OCI-LY7 (cell line): ENCODE measurements around the gene EMX2. TPM values are rescaled to one million over a fixed set of nuclear protein-coding genes. Genes with fewer than 3 reads are reported as not detected.

Source experiments
- BruUV-seq: library from RNA; stranded (reverse); fragments of 400-500 nt; replicated peaks from 2 replicates; lab custom pipeline; 2021; lab: Mats Ljungman, UMichigan
- CTCF ChIA-PET: fragments of 300-600 bp; sonication (Branson Sonifier 250); formaldehyde crosslinking; loops from one replicate; lab custom pipeline; 2022; ENCODE audit warnings: antibody characterized with exemption; ENCODE audit not compliant: unreplicated experiment; lab: Charles Lee
- POLR2A ChIA-PET: fragments of 300-600 bp; sonication (Branson Sonifier 250); formaldehyde crosslinking; loops from one replicate; lab custom pipeline; 2022; ENCODE audit warnings: antibody characterized with exemption; lab: Charles Lee
- DNase-seq: peaks from one replicate; pipeline ENCODE4 v3.0.0-alpha.2; 2015; ENCODE audit warnings: low spot score
- H2AFZ ChIP-seq: fragments of 200-600 bp; sonication (generic), shearing (Covaris generic); 2 replicates; pipeline ENCODE4 v1.6.1; 2014; ENCODE audit warnings: mild to moderate bottlenecking, antibody characterized with exemption, low read length, moderate library complexity
- H3K27ac ChIP-seq: fragments of 200-600 bp; sonication (generic); 2 replicates; pipeline ENCODE4 v1.5.1; 2014; ENCODE audit warnings: mixed run types, low read depth, mild to moderate bottlenecking, moderate library complexity, low read length, inconsistent platforms; ENCODE audit not compliant: poor library complexity, severe bottlenecking
- H3K36me3 ChIP-seq: fragments of 200-600 bp; sonication (generic); 2 replicates; pipeline ENCODE4 v1.6.1; 2014; ENCODE audit warnings: mild to moderate bottlenecking, antibody characterized with exemption, low read length, moderate library complexity, mixed read lengths; ENCODE audit not compliant: insufficient read depth
- H3K4me1 ChIP-seq: fragments of 200-600 bp; sonication (generic); 2 replicates; pipeline ENCODE4 v1.5.1; 2014; ENCODE audit warnings: mild to moderate bottlenecking, low read length; ENCODE audit not compliant: insufficient read depth, poor library complexity, severe bottlenecking
- H3K4me2 ChIP-seq: fragments of 200-600 bp; sonication (generic); 2 replicates; pipeline ENCODE4 v1.6.1; 2014; ENCODE audit warnings: mild to moderate bottlenecking, low read length
- H3K4me3 ChIP-seq: fragments of 200-600 bp; sonication (generic); 2 replicates; pipeline ENCODE4 v1.5.1; 2014; ENCODE audit warnings: mild to moderate bottlenecking, low read depth, low read length; ENCODE audit not compliant: poor library complexity, severe bottlenecking
- H3K79me2 ChIP-seq: fragments of 200-600 bp; sonication (generic); 2 replicates; pipeline ENCODE4 v1.6.1; 2016; ENCODE audit warnings: low read depth, mild to moderate bottlenecking, low read length, moderate library complexity, mixed read lengths; ENCODE audit not compliant: insufficient read depth
- H3K9me2 ChIP-seq: fragments of 200-600 bp; sonication (generic); 2 replicates; pipeline ENCODE4 v1.6.1; 2016; ENCODE audit warnings: mild to moderate bottlenecking, low read length, mixed read lengths; ENCODE audit not compliant: insufficient read depth
- H3K9me3 ChIP-seq: fragments of 200-600 bp; sonication (generic); 2 replicates; pipeline ENCODE4 v1.6.1; 2014; ENCODE audit warnings: mild to moderate bottlenecking, mixed run types, low read length, mixed read lengths
- H4K20me1 ChIP-seq: fragments of 200-600 bp; sonication (generic); 2 replicates; pipeline ENCODE4 v1.6.1; 2014; ENCODE audit warnings: mild to moderate bottlenecking, antibody characterized with exemption, low read length, moderate library complexity, mixed read lengths; ENCODE audit not compliant: insufficient read depth
- CTCF ChIP-seq: fragments of 200-600 bp; sonication (generic); conservative IDR thresholded peaks from 2 replicates; pipeline ENCODE4 v1.5.1; 2014; ENCODE audit warnings: mild to moderate bottlenecking, antibody characterized with exemption, low read length, moderate library complexity, mixed read lengths
- EZH2phosphoT487 ChIP-seq: fragments of 200-600 bp; sonication (generic); IDR thresholded peaks from 2 replicates; pipeline ENCODE4 v1.6.1; 2018; ENCODE audit warnings: low read depth, borderline replicate concordance, mild to moderate bottlenecking, mixed run types, antibody characterized with exemption, low read length, moderate library complexity, mixed read lengths
- intact Hi-C: fragments of 100-400 bp; cut with micrococcal nuclease; formaldehyde crosslinking; loops from one replicate; pipeline ENCODE4 v1.10.0; 2022; ENCODE audit not compliant: unreplicated experiment
- total RNA-seq, 2 experiments: library from RNA; depleted of rRNA in 1 of 2; stranded (reverse); fragments of >200 nt in 1 of 2; shearing (Covaris generic) in 1 of 2; gene quantifications; 2 replicates each; pipeline ENCODE4 v1.2.3, GENCODE V29; 2014 to 2022

The EMX2 gene
- total RNA-seq, 2 experiments from 2014 or later, result not detected

DNA sequence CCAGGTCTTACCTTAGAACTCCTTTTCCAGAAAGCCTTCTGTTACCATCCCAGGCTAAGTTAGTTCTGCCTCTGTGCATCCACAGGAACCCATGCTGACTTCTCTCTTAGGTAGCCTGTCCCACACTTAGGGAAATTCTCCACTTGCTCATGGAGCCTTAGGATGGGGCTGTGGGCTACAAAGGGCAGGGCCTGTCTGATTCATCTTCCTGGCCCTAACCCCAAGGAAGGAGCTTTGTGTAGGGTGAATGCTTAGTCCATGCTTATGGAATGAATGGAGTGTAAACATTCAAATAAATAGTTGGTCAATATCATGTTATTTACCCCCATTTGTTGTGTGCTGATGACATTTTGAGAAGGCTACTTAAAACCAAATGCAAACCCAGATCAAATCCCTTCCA, 54.7 kb downstream of the EMX2 start:
- H3K27ac ChIP-seq, result no peak overlapping the region
- intact Hi-C loops, result no loop called here
- ChIA-PET CTCF (no interaction called here), POLR2A (no interaction called here)
- H3K9me3 ChIP-seq, result no peaks in the 10 kb centered on the region
- H3K36me3 ChIP-seq, result no peaks in the 10 kb centered on the region
- BruUV-seq, result no TSS peak
- TF ChIP-seq CTCF (no peak), EZH2phosphoT487 (no peak)
- no peak for DNase-seq
- H4K20me1 ChIP-seq, result no peaks in the 10 kb centered on the region
- no peak overlapping the region for H2AFZ ChIP-seq
- no peak overlapping the region for H3K4me2 ChIP-seq
- no peaks in the 10 kb centered on the region for H3K4me1 ChIP-seq
- no peaks in the 10 kb centered on the region for H3K9me2 ChIP-seq
- no peak overlapping the region for H3K4me3 ChIP-seq
- no peaks in the 10 kb centered on the region for H3K79me2 ChIP-seq

Other genes with a start within 250 kb of the EMX2 start
- gene PDZD8, start 167.3 kb upstream of the EMX2 start, total RNA-seq (2014; rRNA removed; shearing (Covaris generic)), result 8.6 and 10.5 TPM in 2 replicates
- gene PDZD8, start 167.3 kb upstream of the EMX2 start, total RNA-seq (2022), result 26.4 and 28.6 TPM in 2 replicates